HS-27A (cell line): ENCODE measurements around the gene KCNJ1.

ENCODE experiments used
- DNase-seq: peaks from one replicate; pipeline ENCODE4 v3.0.0-alpha.2; 2012; ENCODE audit warnings: low read depth, missing footprints

The KCNJ1 gene

GRCh38 chr11:128901653-128902514 lies 34.8 kb upstream of the KCNJ1 start:
- no peak for DNase-seq

- DNase-seq, result no peak
Measured at GRCh38 chr11:128900468-128900867, 33.4 kb upstream of the KCNJ1 start.

- DNase-seq, result no peak
Measured at GRCh38 chr11:128898580-128899344, 31.7 kb upstream of the KCNJ1 start.

GRCh38 chr11:128897826-128898225 lies 30.7 kb upstream of the KCNJ1 start:
- DNase-seq, result no peak

- no peak for DNase-seq
Measured at GRCh38 chr11:128896356-128896755, 29.3 kb upstream of the KCNJ1 start.

- no peak for DNase-seq
Measured at GRCh38 chr11:128895526-128895925, 28.4 kb upstream of the KCNJ1 start.

- no peak for DNase-seq
Measured at GRCh38 chr11:128894685-128895084, 27.6 kb upstream of the KCNJ1 start.

- no peak for DNase-seq
Measured at GRCh38 chr11:128894286-128894681, 27.2 kb upstream of the KCNJ1 start.

- no peak for DNase-seq
Measured at GRCh38 chr11:128893578-128894285, 26.6 kb upstream of the KCNJ1 start.

- DNase-seq, result no peak
Measured at GRCh38 chr11:128892866-128893565, 25.9 kb upstream of the KCNJ1 start.

GRCh38 chr11:128891913-128892398 lies 24.9 kb upstream of the KCNJ1 start:
- DNase-seq, result no peak

GRCh38 chr11:128890543-128891368 lies 23.7 kb upstream of the KCNJ1 start, which contains the start of gene KCNJ5:
Gene KCNJ5 (plus strand): TSS chr11:128891356. CDS start chr11:128911274, 19,918 bp downstream.
- DNase-seq, result no peak

GRCh38 chr11:128890216-128890542 lies 23.1 kb upstream of the KCNJ1 start:
- no peak for DNase-seq

- no peak for DNase-seq
Measured at GRCh38 chr11:128889657-128890213, 22.6 kb upstream of the KCNJ1 start.

GRCh38 chr11:128888034-128888985 lies 21.2 kb upstream of the KCNJ1 start:
- DNase-seq, result no peak

- no peak for DNase-seq
Measured at GRCh38 chr11:128886406-128887124, 19.5 kb upstream of the KCNJ1 start.

GRCh38 chr11:128884703-128885338 lies 17.7 kb upstream of the KCNJ1 start:
- DNase-seq, result no peak

- DNase-seq, result no peak
Measured at GRCh38 chr11:128884054-128884453, 17.0 kb upstream of the KCNJ1 start.
